DMS114 treated with DMSO at 0.1 percent for 48 hours (cell line): ENCODE data around the gene GTF2F2.

Experiments
- DNase-seq: peaks from one replicate; lab custom pipeline; 2025; ENCODE audit not compliant: unreplicated experiment; lab: John Stamatoyannopoulos, UW

The GTF2F2 gene, protein sequence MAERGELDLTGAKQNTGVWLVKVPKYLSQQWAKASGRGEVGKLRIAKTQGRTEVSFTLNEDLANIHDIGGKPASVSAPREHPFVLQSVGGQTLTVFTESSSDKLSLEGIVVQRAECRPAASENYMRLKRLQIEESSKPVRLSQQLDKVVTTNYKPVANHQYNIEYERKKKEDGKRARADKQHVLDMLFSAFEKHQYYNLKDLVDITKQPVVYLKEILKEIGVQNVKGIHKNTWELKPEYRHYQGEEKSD

GRCh38 chr13:45119991-45120864 is at the start of gene GTF2F2:
TSS of gene GTF2F2 (plus strand) at chr13:45120510. CDS start at chr13:45120656, 146 bp downstream.
- DNase-seq: peak; percentile 68

- DNase-seq: no peak
These were observed 46.5 kb upstream of the GTF2F2 start for GRCh38 chr13:45073809-45074208.

DNA sequence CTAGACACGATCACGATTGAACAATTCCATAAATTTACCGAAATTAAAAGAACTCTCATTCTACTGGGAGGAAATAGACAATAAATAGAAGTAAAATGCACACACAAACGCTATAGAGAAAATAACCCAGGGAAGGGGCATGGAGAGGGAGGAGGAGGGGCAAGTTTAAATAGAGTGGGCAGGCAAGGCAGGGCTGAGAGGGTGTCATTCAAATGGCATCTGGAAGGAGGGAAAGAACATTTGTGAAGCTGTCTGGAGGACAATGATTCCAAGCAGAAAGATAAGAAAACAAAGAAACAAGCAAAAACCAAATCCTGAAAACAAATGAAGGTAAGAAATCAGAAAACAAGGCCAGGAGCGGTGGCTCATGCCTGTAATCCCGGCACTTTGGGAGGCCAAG is 45.6 kb upstream of the GTF2F2 start:
- DNase-seq: no peak

DNA sequence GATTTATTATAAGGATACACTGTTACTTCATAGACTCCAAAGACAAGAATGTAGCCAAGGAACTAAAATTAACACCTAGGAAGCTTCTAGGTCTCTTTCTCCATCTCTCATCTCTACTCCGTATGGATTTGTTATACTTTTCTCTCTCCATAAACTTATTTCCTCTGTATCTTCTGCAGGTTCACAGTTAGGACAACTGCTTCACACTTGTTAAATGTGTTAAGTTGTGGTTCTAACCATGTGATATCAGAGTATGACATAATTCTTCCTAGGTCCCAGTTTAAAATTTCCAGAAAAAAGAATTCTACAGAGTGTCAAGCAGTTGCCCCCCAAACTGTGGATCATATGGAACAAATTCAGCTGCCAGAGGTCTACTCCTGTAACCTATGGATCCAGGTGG is 42.3 kb upstream of the GTF2F2 start:
- no peak for DNase-seq

GRCh38 chr13:45082964-45083363 is 37.3 kb upstream of the GTF2F2 start:
- no peak for DNase-seq

GRCh38 chr13:45084515-45084914 is 35.8 kb upstream of the GTF2F2 start:
- no peak for DNase-seq

DNA sequence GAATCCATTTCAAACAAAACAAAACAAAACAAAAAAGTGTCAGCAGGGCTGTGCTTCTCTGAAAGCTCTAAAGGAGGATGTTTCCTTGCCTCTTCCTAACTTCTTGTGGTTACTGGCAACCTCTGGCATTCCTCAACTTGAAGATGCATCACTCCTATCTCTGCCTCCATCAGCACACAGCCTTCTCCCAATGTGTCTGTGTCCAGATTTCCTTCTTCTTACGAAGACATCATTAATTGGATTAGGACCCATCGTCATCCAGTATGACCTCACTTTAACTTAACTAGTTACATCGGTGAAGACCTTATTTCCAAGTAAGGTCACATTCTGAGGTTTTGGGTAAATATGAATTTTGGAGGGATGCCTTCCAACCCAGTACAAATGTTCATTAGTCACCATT is 33.8 kb upstream of the GTF2F2 start:
- DNase-seq: no peak

DNA sequence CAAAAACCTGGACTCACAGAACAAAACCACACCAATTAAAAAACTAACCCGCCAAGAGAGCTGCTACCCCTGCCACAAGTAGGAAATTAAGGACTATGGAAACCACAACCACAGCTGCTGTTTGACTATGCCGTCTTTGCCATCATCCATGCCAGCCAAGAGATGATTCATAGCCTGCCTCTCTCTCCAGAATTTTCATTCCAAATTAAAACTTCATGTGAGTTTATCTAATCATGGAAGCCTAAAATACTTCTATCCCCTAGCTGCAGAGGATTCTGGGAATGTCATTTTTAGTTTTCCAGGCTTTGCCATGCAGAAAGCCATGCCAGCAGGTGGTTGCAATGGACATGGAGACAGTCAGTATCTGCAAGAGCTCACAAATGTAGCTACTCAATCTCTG is 27.6 kb upstream of the GTF2F2 start:
- DNase-seq: no peak

DNA sequence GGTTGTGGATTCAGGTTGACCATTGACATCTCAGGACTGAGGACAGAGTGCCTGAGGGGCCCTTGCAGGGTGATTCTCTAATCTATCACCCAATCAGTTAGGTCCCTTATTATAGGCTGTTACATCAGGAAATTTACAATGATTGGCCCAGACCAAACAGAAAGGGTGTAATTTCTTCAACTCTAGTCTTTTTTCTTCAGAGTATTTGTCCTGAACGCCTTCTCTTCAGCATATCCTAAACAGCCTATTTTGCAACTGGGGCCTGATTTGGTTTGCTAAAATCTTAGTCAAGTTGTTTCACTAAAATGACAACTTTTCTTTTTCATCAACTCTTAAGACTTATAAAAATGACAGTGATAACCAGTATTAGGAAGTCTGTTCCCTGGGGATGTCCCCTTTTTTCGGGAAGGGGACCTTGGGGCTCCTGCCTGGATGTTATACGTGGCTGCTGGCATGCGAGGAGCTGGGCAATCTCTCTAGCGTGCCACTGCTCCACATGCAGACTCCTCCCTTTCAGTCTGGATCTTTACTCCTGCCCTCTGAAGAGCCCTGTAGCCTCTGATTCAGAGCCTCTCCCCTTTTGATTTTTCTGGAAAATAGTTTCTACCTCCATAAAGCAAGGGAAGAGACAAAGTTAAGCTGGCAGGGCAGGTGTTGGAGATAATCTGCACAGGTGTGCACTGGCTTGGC is 19.6 kb upstream of the GTF2F2 start:
- no peak for DNase-seq

GRCh38 chr13:45101327-45102018 is 18.8 kb upstream of the GTF2F2 start:
- DNase-seq: no peak

DNA sequence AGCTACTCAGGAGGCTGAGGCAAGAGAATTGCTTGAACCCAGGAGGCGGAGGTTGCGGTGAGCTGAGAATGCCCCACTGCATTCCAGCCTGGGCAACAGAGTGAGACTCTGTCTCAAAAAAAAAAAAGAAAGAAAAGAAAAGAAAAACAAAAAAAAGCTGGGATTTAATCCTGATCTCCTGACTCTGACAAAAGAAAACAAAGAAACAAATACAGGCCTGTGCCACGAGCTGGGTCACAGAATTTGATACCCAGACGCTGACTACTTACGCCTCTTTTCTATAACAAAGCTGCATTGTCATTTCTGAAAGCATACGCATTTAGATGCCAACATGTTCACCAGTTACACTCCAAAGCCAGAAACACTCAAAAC is 18.2 kb upstream of the GTF2F2 start:
- no peak for DNase-seq

- DNase-seq: no peak
These were observed 16.9 kb upstream of the GTF2F2 start for GRCh38 chr13:45103449-45103848.

DNA sequence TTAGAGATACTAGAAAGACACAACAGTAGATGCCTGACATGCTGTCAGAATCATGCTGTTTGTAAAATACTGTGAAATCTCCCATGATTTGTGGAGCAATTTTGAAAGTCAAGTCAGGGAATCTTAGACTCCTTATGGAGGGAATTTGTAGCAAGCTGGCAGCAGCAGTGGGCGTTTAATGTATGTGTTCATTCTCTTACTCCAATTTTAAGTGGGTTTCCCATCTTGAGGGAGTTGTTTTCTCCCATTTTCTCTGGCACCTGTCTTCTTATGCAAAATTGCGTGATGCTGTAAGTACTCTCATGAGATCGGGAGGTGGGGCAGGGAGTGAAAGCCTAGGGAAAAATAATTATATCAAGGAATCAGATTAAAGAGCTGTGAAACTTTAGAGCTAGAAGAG is 16.0 kb upstream of the GTF2F2 start:
- no peak for DNase-seq

- no peak for DNase-seq
These were observed 14.4 kb upstream of the GTF2F2 start for GRCh38 chr13:45105895-45106294.

DNA sequence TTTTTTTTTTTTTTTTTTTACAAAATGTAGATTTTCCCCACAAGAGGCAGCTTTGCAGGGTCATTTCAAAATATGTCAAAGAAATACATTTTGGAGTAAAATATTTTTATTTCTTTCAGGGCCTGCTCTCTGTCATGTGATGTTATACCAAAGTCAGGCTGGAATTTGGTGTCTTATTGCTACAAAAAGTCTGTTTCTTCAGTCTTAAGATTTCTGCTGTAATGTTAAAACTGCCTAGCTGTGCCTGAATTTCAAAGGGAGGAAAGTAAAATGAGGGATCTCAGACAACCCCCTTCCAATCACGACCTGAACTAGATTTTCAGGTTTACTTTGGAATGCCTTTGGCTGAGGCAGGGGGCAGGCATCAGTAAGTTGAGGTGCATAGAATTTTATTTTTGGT is 12.8 kb upstream of the GTF2F2 start:
- no peak for DNase-seq

DNA sequence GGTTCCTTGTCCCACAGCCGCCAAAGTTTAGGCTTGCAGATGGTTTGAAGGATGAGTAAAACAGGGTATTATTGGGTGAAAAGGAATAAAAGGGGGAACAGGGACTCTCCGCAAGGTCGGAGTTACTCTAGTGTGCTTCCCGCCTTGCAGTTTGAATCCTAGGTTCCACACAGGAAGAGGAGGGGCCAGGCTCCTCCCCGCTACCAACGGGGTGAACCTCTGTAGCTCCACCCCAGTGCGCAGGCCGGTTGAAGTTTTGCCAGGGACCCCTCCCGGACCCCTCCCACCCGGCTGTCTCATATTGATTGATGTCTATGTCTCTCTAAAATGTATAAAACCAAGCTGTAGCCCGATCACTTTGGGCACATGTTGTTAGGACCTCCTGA is 11.6 kb upstream of the GTF2F2 start:
- no peak for DNase-seq

- no peak for DNase-seq
These were observed 11.1 kb upstream of the GTF2F2 start for GRCh38 chr13:45109102-45109720.

- DNase-seq: no peak
These were observed 6.8 kb upstream of the GTF2F2 start for GRCh38 chr13:45113233-45114224.

DNA sequence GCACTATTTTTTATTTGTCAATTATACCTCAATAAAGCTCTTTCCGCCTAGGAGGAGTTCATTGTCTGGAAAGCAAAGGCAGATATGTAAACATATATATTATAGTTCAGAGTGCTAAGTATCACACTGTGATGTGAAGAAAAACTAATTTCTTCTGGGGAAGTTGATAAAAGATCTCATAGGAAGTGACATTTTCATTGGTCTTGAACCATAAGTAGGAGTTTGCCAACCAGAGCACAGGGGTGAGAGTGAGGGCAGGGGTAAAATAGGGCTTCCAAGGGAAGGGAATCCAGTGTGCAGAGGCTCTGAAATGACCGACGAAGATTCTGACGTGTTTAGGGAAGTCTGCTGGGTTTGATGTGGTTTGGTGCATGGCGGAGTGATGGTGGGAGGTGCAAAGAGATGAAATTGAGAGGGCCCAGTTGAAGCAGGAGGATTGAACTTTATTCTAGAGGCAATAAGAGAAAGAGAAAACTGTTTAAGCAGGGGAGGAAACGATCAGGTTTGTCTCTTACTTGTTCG is 780 bp upstream of the GTF2F2 start:
- peak; percentile 10 for DNase-seq
